Endothelial cell of umbilical vein (primary cell): ENCODE measurements around the gene A3GALT2. TPM values are rescaled to one million over a fixed set of nuclear protein-coding genes. Genes with fewer than 3 reads are reported as not detected.

ENCODE experiments used
- BruUV-seq: library from RNA; stranded (reverse); fragments of 400-500 nt; replicated peaks from 2 replicates; lab custom pipeline; 2021; lab: Mats Ljungman, UMichigan
- CTCF ChIA-PET: fragments of 300-600, 350-600 bp; sonication (Branson Sonifier 250); formaldehyde crosslinking; loops from one replicate; lab custom pipeline; 2021; ENCODE audit warnings: antibody characterized with exemption, inconsistent platforms; lab: Charles Lee
- POLR2A ChIA-PET: fragments of 300-600, 350-600 bp; sonication (Branson Sonifier 250); formaldehyde crosslinking; loops from one replicate; lab custom pipeline; 2021; ENCODE audit warnings: antibody characterized with exemption, inconsistent platforms; lab: Charles Lee
- DNase-seq: peaks from one replicate; pipeline ENCODE4 v3.0.0-alpha.2; 2011; ENCODE audit warnings: low read depth, low spot score
- FAIRE-seq: peaks from 2 replicates; lab custom pipeline; 2011; peaks lifted over from hg19 to GRCh38; lab: Jason Lieb, UNC
- H2AFZ ChIP-seq: 2 replicates; pipeline ENCODE4 v1.6.0; 2012; ENCODE audit warnings: low read depth, low read length, control low read depth, inconsistent platforms
- H3K27ac ChIP-seq: 2 replicates; pipeline ENCODE4 v1.5.1; 2011; ENCODE audit warnings: low read depth, mild to moderate bottlenecking, control low read depth, low read length, moderate library complexity; ENCODE audit not compliant: insufficient read depth
- H3K27me3 ChIP-seq, 2 experiments: 2 replicates each; pipeline versions ENCODE4 v1.6.0 to v1.6.1; 2011; ENCODE audit warnings: low read length in 2 of 2, mixed read lengths in 1 of 2; ENCODE audit not compliant: control insufficient read depth in 2 of 2, insufficient read depth in 2 of 2
- H3K36me3 ChIP-seq, 2 experiments: 2 replicates in 1 of 2; 3 replicates in 1 of 2; pipeline ENCODE4 v1.5.1; 2011; ENCODE audit warnings: low read length in 2 of 2, mild to moderate bottlenecking in 1 of 2, moderate library complexity in 1 of 2; ENCODE audit not compliant: control insufficient read depth in 2 of 2, insufficient read depth in 2 of 2; ENCODE audit errors: extremely low read depth in 1 of 2
- H3K4me1 ChIP-seq: 3 replicates; pipeline ENCODE4 v1.5.1; 2011; ENCODE audit warnings: mild to moderate bottlenecking, low read length; ENCODE audit not compliant: control insufficient read depth, insufficient read depth; ENCODE audit errors: extremely low read depth
- H3K4me2 ChIP-seq: 2 replicates; pipeline ENCODE4 v1.6.1; 2011; ENCODE audit warnings: low read length, control low read depth, mixed read lengths; ENCODE audit not compliant: insufficient read depth
- H3K4me3 ChIP-seq, 3 experiments: fragments of 200-600 bp in 1 of 3; sonication (generic), shearing (Covaris generic) in 1 of 3; replicated peaks in 1 of 3; 2 replicates each; pipeline ENCODE4 v1.5.1; 2011 to 2016; ENCODE audit warnings: control low read depth in 3 of 3, low read length in 3 of 3, mild to moderate bottlenecking in 2 of 3, inconsistent platforms in 1 of 3, low read depth in 1 of 3, moderate library complexity in 1 of 3; ENCODE audit not compliant: insufficient read depth in 1 of 3
- H3K79me2 ChIP-seq: 2 replicates; pipeline ENCODE4 v1.6.0; 2012; ENCODE audit warnings: low read length, inconsistent platforms; ENCODE audit not compliant: control insufficient read depth, insufficient read depth
- H3K9ac ChIP-seq: replicated peaks from 2 replicates; pipeline ENCODE3; 2011; ENCODE audit warnings: low read length, control low read depth; ENCODE audit not compliant: insufficient read depth; ENCODE audit errors: extremely low read depth
- H3K9me1 ChIP-seq: replicated peaks from 3 replicates; pipeline ENCODE4 v1.6.0; 2011; ENCODE audit warnings: mild to moderate bottlenecking, low read length; ENCODE audit not compliant: control insufficient read depth, insufficient read depth; ENCODE audit errors: extremely low read depth
- H3K9me3 ChIP-seq: replicated peaks from 2 replicates; pipeline ENCODE4 v1.5.1; 2012; ENCODE audit warnings: low read length, inconsistent platforms; ENCODE audit not compliant: control insufficient read depth, insufficient read depth
- H4K20me1 ChIP-seq: replicated peaks from 2 replicates; pipeline ENCODE3; 2011; ENCODE audit warnings: mild to moderate bottlenecking, low read length; ENCODE audit not compliant: control insufficient read depth, insufficient read depth; ENCODE audit errors: extremely low read depth
- CTCF ChIP-seq, 2 donors: IDR thresholded peaks; 1 replicate in 1 of 2; 2 replicates in 1 of 2; pipeline ENCODE4 v1.5.1; 2011; ENCODE audit warnings: low read length in 2 of 2, mild to moderate bottlenecking in 2 of 2, moderate library complexity in 2 of 2, control low read depth in 1 of 2, inconsistent platforms in 1 of 2, low read depth in 1 of 2; ENCODE audit not compliant: insufficient read depth in 1 of 2; ENCODE audit errors: extremely low read depth in 1 of 2
- EZH2 ChIP-seq: IDR thresholded peaks from 2 replicates; pipeline ENCODE4 v1.6.1; 2012; ENCODE audit warnings: borderline replicate concordance, low read depth, mild to moderate bottlenecking, moderate library complexity, low read length, inconsistent platforms; ENCODE audit not compliant: severe bottlenecking
- FOS ChIP-seq: IDR thresholded peaks from 2 replicates; pipeline ENCODE4 v1.6.1; 2011; ENCODE audit warnings: mild to moderate bottlenecking, low read length, moderate library complexity, borderline replicate concordance; ENCODE audit not compliant: insufficient read depth
- GATA2 ChIP-seq: IDR thresholded peaks from 2 replicates; pipeline ENCODE4 v1.7.0; 2011; ENCODE audit warnings: low read depth, mild to moderate bottlenecking, moderate library complexity, mixed read lengths, low read length; ENCODE audit not compliant: insufficient read length, insufficient read depth
- JUN ChIP-seq: IDR thresholded peaks from 2 replicates; pipeline ENCODE4 v1.6.1; 2011; ENCODE audit warnings: borderline replicate concordance, low read depth; ENCODE audit not compliant: insufficient read length, insufficient read depth
- MAX ChIP-seq: IDR thresholded peaks from 2 replicates; pipeline ENCODE4 v1.6.1; 2011; ENCODE audit not compliant: insufficient read depth, insufficient read length
- MYC ChIP-seq: IDR thresholded peaks from one replicate; pipeline ENCODE4 v1.6.1; 2011; ENCODE audit warnings: mild to moderate bottlenecking, low read depth, low read length
- POLR2A ChIP-seq: IDR thresholded peaks from 2 replicates; pipeline ENCODE4 v1.6.1; 2012; ENCODE audit warnings: low read depth, mild to moderate bottlenecking, control low read depth, low read length
- POLR2AphosphoS5 ChIP-seq: IDR thresholded peaks from 2 replicates; pipeline ENCODE4 v1.6.1; 2012; ENCODE audit warnings: low read depth, mild to moderate bottlenecking, control low read depth, low read length, moderate library complexity; ENCODE audit not compliant: insufficient read depth
- dilution Hi-C: fragments of 300-500 bp; cut with MboI; formaldehyde crosslinking; loops from one replicate; pipeline ENCODE4 v1.15.0; 2019; ENCODE audit warnings: low sequenced_read_pairs; ENCODE audit not compliant: extremely low pct_ligation_motif_present
- intact Hi-C: fragments of 100-400 bp; cut with micrococcal nuclease; formaldehyde crosslinking; loops from one replicate; pipeline ENCODE4 v1.10.0; 2022
- polyA plus RNA-seq, 4 experiments: library from polyadenylated mRNA; depleted of rRNA in 3 of 4; stranded (reverse) in 3 of 4; unstranded in 1 of 4; fragments of >200 nt; gene quantifications; 2 replicates each; pipeline versions ENCODE4 v1.2.1 to v1.2.3, GENCODE V29; 2011 to 2012; ENCODE audit warnings: missing spikeins in 1 of 4
- total RNA-seq: library from RNA; stranded (reverse); gene quantifications from 2 replicates; pipeline ENCODE4 v1.2.3, GENCODE V29; 2021

A3GALT2 gene
- total and polyA plus RNA-seq, 2 donors (not counting 3 experiments of a cell fraction or from before 2014, with no cell fraction given), result not detected

DNA sequence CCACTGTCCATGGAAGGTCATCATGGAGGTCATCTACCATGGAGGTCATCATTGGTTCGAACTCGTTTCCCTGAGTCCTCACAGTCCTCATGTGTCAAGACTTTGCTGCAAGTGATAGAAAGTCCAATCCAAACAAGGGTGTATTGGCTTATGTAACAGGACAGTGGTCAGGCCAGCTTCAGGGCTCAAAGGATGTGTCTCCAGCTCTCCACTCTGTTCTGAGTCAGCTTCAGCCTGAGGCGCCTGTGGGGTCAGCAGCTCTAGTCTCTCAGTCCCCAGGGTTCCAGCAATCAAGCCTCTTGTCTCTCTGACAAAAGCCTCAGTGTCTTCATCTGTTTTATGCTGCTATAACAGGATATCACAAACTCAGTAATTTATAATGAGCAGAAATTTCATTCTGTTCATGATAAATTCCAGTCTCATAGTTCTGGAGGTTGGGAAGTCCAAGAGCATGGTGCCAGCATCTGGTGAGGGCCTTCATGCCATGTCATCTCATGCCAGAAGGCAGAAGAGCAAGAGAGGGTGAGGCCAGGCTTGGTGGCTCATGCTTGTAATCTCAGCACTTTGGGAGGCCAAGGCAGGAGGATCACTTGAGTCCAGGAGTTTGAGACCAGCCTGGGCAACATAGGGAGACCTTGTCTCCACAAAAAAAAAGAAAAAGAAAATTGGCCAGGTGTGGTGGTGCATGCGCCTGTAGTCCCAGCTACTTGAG, 19.5 kb downstream of the A3GALT2 start:
- H3K79me2 ChIP-seq, result no peaks in the 10 kb centered on the region
- no peaks in the 10 kb centered on the region for H3K9me3 ChIP-seq
- no TSS peak for BruUV-seq
- H3K9me1 ChIP-seq, result no peaks in the 10 kb centered on the region
- H3K27ac ChIP-seq, result no peak overlapping the region
- DNase-seq, result no peak
- ChIA-PET POLR2A (interaction anchor here (0.6 kb wide), 1 partner anchor 91 kb away, joined by 3 read pairs; no protein-coding TSS in a partner anchor), CTCF (no interaction called here)
- peaks cover 0 to 3% of the 10 kb centered on the region in 2 experiments for H3K27me3 ChIP-seq
- TF ChIP-seq GATA2 (no peak), MYC (no peak), POLR2AphosphoS5 (no peak), POLR2A (no peak), EZH2 (no peak), FOS (no peak), MAX (no peak), CTCF (IDR thresholded peaks at IDR 0.05; ENCODE audit: extremely low read depth in 1 of 2, insufficient read depth in 1 of 2, low read depth in 1 of 2, low read length in 2 of 2) (no peak), JUN (no peak)
- peaks cover 0 to 5% of the 10 kb centered on the region in 2 experiments for H3K36me3 ChIP-seq
- no peaks in the 10 kb centered on the region for H4K20me1 ChIP-seq
- H3K4me2 ChIP-seq, result no peak overlapping the region
- intact Hi-C loops (no loop called here), dilution Hi-C loops (no loop called here)
- H3K9ac ChIP-seq, result no peak overlapping the region
- no peak for FAIRE-seq
- H3K4me3 ChIP-seq, result no peak overlapping the region
- no peaks in the 10 kb centered on the region for H3K4me1 ChIP-seq
- no peak overlapping the region for H2AFZ ChIP-seq
